T-helper 9 cell (primary cell): ENCODE data around the gene CRAT.

ENCODE experiments used
- DNase-seq: peaks from one replicate; pipeline ENCODE4 v3.0.0-alpha.2; 2020

CRAT gene

DNA sequence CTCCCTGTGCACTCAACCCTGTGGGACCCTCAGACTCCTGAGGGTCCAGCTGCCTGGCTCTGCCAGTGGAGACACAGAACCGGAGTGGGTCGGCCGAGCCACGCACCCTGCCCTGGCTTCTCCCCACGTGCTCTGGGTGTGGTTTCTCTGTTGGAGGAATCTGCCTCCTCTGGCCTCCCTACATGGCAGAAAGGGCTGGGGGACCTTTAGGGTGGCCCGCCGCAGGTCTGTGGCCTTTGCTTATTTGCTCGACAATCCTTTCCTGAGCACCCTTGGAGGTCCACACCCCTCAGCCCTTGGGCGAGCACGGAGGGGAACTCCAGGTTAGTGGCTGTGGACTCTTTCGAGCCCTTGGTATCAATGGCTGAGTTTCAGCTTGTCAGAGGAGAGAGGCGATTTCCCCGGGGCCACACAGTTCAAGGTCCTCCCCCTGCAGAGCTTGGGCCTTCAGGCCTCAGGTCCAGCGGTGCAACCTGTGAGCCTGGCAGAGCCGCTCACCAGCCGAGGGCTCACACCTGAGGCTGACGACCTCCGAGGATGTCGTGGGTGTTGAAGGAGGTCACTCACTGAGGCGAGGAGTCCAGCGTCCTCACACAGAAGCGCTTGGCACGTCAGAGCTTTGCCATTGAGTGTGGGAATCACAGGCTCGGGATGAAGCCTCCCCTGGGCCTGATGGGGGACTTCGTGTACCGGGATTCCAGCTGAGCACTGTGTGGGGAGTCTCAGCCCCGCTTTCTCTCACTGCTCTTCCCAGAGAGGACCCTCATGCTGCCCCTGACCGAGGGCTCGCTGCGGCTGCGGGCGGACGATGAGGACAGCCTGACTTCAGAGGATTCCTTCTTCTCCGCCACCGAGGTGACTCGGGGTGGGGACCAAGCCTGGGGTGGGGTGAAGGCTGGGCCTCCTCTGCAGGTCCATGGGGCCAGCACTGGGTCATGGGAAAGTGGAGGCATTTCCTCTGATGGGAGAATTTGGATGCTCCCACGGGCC lies 50.5 kb downstream of the CRAT start:
- no peak for DNase-seq

DNA sequence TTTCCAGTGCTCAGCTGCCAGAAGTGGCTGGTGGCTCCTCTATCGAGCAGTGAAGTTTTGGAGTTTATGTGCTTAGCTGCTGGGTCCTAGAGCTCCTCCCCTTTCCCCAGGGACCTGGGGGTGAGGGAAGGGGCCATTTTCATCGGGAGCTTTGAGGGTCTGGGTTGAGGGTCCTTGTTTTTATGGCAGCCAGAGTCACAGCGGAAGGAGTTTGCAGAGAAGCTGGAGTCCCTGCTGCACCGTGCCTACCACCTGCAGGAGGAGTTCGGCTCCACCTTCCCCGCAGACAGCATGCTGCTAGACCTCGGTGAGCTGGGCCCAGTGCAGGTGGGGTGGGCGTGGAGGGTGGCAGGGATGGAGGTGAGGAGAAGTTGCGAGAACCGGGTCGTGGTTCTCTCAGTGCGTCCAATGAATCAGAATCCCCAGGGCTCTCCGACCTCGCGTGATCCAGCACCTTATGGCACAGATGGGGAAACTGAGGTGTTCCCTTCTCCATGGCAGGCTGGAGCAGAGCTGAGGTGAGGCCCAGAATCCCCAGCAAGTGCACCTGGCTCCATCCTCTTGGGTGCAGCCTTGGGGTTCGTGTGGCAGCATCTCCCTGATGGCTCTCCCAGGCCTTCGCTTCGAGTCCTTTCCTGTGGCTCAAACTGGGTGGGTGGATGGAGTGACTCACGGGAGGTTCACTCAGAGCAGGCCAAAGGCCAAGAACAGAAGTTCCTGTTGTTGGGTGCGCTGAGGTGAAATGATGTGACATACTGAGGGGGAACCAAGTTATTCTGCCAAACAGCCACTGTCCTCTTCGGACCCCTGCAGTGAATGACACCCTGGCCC lies 51.4 kb downstream of the CRAT start:
- DNase-seq, result no peak

DNA sequence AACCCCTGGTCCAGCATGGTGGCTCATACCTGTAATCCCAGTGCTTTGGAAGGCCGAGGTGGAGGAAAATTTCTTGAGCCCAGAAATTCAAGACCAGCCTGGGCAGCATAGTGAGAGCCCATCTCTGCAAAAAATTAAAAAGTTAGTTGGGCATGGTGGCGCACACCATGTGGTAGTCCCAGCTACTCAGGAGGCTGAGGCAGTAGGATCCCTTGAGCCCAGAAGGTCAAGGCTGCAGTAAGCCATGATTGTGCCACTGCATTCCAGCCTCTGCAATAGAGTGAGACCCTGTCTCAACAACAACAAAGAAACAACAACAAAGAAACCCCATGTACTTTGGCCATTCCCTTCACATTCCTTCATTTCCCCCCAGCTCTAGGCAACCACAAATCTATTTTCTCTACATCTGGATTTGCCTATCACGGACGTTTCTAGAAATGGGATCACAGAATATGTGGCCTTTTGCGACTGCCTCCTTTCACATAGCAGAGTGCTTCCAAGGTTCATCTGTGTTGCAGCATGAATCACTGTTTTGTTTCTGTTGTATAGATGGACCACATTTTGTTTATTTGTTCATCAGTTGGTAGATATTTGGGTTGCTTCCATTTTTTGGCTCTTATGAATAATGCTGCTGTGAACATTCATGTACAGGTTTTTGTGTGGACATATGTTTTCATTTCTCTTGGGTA lies 56.3 kb downstream of the CRAT start:
- DNase-seq, result no peak

DNA sequence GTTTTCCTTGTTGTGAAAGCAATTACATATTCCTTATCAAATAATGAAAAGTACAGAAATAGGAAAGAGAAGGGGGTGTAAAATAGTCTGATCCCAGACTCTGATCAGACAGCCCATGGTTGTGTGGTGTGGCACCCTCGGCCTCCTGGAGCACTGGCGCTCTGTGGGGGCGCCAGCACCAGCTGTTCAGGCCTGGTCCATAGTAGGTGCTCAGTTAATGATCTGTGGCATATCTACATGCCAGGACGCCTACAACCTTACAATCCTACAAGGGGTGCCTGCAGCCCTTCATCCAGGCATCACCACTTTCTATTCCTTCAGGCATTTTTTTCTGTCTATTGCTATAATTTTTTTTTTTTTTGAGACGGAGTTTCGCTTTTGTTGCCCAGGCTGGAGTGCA lies 57.6 kb downstream of the CRAT start:
- DNase-seq, result no peak

DNA sequence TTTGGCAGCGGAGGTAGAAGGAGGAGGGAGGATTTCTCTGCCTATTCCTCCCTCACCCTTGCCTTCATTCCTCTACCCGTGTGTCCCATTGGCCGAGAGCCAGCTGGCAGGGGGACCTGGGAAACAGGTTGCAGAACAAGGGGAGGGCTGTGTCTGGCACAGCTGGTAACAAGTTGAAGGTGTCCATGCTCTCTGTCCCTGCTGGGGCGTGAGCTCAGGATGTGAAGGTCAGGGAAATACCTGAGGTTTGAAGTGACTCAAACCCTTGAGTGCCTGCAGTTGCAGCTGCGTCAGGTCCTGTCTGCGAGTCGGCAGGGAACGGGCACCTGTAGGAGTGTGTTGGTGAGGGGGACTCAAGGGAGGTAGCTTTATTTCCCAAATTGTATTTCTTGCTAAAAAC lies 58.0 kb downstream of the CRAT start:
- no peak for DNase-seq
